Heart left ventricle (tissue), 13 donors: ENCODE data around the gene NKX6-1.

Source experiments
- POLR2A ChIP-seq, 2 donors: fragments of 450-650 bp; IDR thresholded peaks; one replicate each; pipeline ENCODE4 v1.6.1; 2017; ENCODE audit warnings: antibody characterized with exemption in 2 of 2, mild to moderate bottlenecking in 2 of 2, moderate library complexity in 2 of 2
- TF ChIP-seq, protein P1 (sequence below), 12 donors: fragments of 200-600 bp; sonication (generic) in 4 of 12; IDR thresholded peaks; one replicate each; pipeline versions ENCODE4 v1.5.0 to v1.8.0; 2018 to 2022; ENCODE audit warnings: antibody characterized with exemption in 12 of 12, mild to moderate bottlenecking in 5 of 12
- donor health status: ischemic (EF 13 %, LVEDD 7.1; RV severe dilation, severe dysfunction).
- donor health status: DM: no; HTN: yes; CAD: no.
- donor health status: DM: no; HTN: no; CAD: no.
- donor health status: ischemic (EF 25% LVEDD 6.9; RV normal size, moderate dysfunction).
- donor health status: ischemic (EF 25% LVEDD 5.7; RV mildly dilated, moderate dysfunction).
- donor health status: ischemic (EF 35%, LVEDD 5.7; RV mildly dilated, moderate dysfunction).
- donor health status: nonischemic (EF 11% LVEDD 7.7; RV severe dilation, severe dysfunction).
- donor health status: DM: yes; HTN: yes; CAD: no.
- donor health status: PGD.
- donor health status: ischemic (EF 29% LVEDD 5.4; RV normal size, mild dysfunction).
- donor health status: nonischemic (EF 23%, LVEDD 6.1; RV moderate dilation, normal function).

- TF ChIP-seq, protein P1, sequence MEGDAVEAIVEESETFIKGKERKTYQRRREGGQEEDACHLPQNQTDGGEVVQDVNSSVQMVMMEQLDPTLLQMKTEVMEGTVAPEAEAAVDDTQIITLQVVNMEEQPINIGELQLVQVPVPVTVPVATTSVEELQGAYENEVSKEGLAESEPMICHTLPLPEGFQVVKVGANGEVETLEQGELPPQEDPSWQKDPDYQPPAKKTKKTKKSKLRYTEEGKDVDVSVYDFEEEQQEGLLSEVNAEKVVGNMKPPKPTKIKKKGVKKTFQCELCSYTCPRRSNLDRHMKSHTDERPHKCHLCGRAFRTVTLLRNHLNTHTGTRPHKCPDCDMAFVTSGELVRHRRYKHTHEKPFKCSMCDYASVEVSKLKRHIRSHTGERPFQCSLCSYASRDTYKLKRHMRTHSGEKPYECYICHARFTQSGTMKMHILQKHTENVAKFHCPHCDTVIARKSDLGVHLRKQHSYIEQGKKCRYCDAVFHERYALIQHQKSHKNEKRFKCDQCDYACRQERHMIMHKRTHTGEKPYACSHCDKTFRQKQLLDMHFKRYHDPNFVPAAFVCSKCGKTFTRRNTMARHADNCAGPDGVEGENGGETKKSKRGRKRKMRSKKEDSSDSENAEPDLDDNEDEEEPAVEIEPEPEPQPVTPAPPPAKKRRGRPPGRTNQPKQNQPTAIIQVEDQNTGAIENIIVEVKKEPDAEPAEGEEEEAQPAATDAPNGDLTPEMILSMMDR (IDR thresholded peaks at IDR 0.05): no peak
- TF ChIP-seq POLR2A (IDR thresholded peaks at IDR 0.05): no peak
Measured at GRCh38 chr4:84496331-84496705, 2.8 kb downstream of the NKX6-1 start.
